Nephron progenitor cell (in vitro differentiated cells): Measurements from ENCODE around the gene ARHGAP31.

Experiments
- DNase-seq: peaks from one replicate; pipeline ENCODE4 v3.0.0; 2021
- H3K27ac Mint-ChIP-seq: 2 replicates; pipeline ENCODE4 v1.8.0; 2021; ENCODE audit warnings: mild to moderate bottlenecking, moderate library complexity, mixed read lengths
- H3K27me3 Mint-ChIP-seq: 2 replicates; pipeline ENCODE4 v1.8.0; 2021; ENCODE audit warnings: mild to moderate bottlenecking, low read depth, mixed read lengths; ENCODE audit not compliant: poor library complexity
- H3K36me3 Mint-ChIP-seq: 2 replicates; pipeline ENCODE4 v1.8.0; 2021; ENCODE audit warnings: low read depth, mixed read lengths
- H3K4me1 Mint-ChIP-seq: 2 replicates; pipeline ENCODE4 v1.8.0; 2021; ENCODE audit warnings: mixed read lengths
- H3K4me3 Mint-ChIP-seq: 2 replicates; pipeline ENCODE4 v1.8.0; 2021; ENCODE audit warnings: mild to moderate bottlenecking, moderate library complexity, mixed read lengths
- H3K9me3 Mint-ChIP-seq: 2 replicates; pipeline ENCODE4 v1.8.0; 2021; ENCODE audit warnings: mild to moderate bottlenecking, moderate library complexity, mixed read lengths
- TF ChIP-seq, protein P1 (sequence below): fragments of 200-600 bp; sonication (generic); IDR thresholded peaks from 2 replicates; pipeline ENCODE4 v1.5.0; 2021; ENCODE audit warnings: antibody characterized with exemption

ARHGAP31 gene

GRCh38 chr3:119457246-119457645 is 163.1 kb downstream of the ARHGAP31 start:
- TF ChIP-seq, protein P1, sequence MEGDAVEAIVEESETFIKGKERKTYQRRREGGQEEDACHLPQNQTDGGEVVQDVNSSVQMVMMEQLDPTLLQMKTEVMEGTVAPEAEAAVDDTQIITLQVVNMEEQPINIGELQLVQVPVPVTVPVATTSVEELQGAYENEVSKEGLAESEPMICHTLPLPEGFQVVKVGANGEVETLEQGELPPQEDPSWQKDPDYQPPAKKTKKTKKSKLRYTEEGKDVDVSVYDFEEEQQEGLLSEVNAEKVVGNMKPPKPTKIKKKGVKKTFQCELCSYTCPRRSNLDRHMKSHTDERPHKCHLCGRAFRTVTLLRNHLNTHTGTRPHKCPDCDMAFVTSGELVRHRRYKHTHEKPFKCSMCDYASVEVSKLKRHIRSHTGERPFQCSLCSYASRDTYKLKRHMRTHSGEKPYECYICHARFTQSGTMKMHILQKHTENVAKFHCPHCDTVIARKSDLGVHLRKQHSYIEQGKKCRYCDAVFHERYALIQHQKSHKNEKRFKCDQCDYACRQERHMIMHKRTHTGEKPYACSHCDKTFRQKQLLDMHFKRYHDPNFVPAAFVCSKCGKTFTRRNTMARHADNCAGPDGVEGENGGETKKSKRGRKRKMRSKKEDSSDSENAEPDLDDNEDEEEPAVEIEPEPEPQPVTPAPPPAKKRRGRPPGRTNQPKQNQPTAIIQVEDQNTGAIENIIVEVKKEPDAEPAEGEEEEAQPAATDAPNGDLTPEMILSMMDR, result no peak
- no peaks in the 10 kb centered on the region for H3K27me3 Mint-ChIP-seq
- H3K27ac Mint-ChIP-seq, result no peak overlapping the region
- H3K4me3 Mint-ChIP-seq, result no peak overlapping the region
- H3K36me3 Mint-ChIP-seq, result peaks cover 76% of the 10 kb centered on the region
- no peaks in the 10 kb centered on the region for H3K9me3 Mint-ChIP-seq
- DNase-seq, result no peak
- peaks cover 20% of the 10 kb centered on the region for H3K4me1 Mint-ChIP-seq

DNA sequence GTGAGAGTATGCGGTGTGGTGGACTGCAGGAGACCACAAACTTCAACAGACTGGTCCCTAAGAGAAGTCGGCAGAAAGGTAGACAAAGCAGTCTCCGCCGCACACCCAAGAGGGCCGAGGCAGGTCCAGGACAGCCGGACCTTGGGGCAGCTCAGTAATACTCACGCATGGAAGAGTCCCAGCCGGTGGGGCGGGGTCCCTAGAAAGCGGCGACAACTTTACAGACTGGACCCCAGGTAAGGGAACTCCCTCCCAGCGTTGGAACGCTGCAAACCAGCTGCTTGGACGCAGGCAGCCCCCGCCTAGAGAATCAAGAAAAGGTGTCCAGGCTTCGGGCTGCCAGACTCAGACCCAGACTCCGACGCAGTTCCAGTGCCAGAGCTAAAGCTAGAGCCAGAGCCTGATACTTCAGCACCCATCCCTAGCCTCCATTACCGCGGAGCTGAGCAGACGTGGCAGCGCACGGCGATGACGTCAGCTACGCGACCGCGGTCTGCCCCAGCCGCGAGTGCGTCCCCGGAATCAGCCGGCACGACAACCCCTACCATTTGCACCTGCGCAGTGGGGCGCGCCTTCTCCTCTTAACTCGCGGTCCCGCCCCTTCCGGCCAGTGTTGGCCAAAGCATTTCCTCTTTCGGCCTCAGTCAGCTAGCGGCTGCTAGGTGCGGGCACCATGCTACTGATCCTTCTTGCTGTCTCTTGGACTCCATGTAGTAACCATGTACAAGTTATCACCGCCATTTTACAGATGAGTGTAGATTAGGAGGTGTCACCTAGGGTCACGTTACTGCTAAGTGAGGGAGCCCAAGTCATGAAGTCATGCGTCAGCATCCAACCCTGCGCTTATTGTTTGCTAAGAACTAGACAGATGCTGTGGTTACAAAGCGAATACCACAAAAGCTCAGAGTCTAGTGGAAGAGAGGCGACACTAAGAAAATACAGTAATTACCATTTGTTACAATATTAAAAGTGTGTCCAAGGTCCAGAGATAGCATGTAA is 169.3 kb downstream of the ARHGAP31 start, which contains the start of gene TMEM39A:
TSS of gene TMEM39A (minus strand) at position 445 of the 999 bp plus-strand sequence. CDS start 1,541 bp downstream, outside the sequence.
- H3K4me3 Mint-ChIP-seq, result peak within 1 kb of the TSS; percentile 96
- peaks cover 31% of the 10 kb centered on the region for H3K36me3 Mint-ChIP-seq
- peak; percentile 99 for DNase-seq
- TF ChIP-seq, protein P1, result no peak
- H3K27ac Mint-ChIP-seq, result peak within 1 kb of the TSS; percentile 96
- H3K27me3 Mint-ChIP-seq, result no peaks in the 10 kb centered on the region
- H3K9me3 Mint-ChIP-seq, result no peaks in the 10 kb centered on the region
- H3K4me1 Mint-ChIP-seq, result peaks cover 43% of the 10 kb centered on the region

- peak overlapping the region; percentile 98 for H3K4me3 Mint-ChIP-seq
- H3K36me3 Mint-ChIP-seq, result peaks cover 13% of the 10 kb centered on the region
- no peaks in the 10 kb centered on the region for H3K9me3 Mint-ChIP-seq
- no peaks in the 10 kb centered on the region for H3K27me3 Mint-ChIP-seq
- H3K4me1 Mint-ChIP-seq, result peaks cover 45% of the 10 kb centered on the region
- TF ChIP-seq, protein P1, result no peak
- no peak overlapping the region for H3K27ac Mint-ChIP-seq
- no peak for DNase-seq
These were observed 173.9 kb downstream of the ARHGAP31 start for GRCh38 chr3:119468041-119468440.

DNA sequence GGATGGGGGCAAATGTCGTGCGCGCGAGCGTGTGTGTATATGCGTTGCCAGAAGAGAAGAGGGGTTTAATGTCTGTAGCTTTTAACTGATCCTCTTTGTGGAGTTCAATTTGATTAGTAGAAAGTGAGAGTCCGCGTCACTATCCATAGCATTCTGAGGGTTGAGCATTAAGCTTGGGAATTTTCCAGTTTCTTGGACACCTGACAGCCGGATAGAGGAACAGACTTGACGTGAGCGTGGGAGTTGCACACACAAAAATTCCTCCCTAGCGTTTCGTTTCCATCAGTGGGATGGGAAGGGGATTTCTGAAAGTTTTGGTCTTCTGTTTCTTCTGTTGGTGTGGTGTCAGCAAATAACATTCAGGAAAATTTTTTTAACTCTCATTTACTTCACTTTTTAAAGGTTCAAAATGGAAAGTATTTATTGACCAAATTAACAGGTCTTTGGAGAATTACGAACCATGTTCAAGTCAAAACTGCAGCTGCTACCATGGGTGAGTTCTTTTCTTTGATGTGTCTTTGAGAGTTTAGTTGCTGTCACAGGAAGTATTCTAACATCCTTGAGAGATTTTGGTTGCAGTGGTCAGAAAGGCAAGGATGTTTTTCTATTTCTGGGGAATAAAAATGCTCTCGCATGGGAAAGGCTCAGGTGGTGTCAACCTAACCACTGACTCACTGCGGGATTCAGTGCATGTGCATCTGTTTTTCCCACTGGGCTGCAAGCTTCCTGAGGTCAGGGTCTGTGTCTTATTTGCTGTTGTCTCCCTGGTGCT is 175.4 kb downstream of the ARHGAP31 start:
- Mint-ChIP-seq H3K9me3 (no peaks in the 10 kb centered on the region), H3K4me1 (peaks cover 36% of the 10 kb centered on the region), H3K27ac (no peak overlapping the region), H3K27me3 (no peaks in the 10 kb centered on the region), H3K36me3 (peaks cover 13% of the 10 kb centered on the region), H3K4me3 (peak overlapping the region; percentile 98)
- DNase-seq, result no peak
- TF ChIP-seq, protein P1, result no peak
